ENCODE data around the gene MAP4K2. TPM values are rescaled to one million over a fixed set of nuclear protein-coding genes. Genes with fewer than 3 reads are reported as not detected.
A peak's percentile ranks its signal among the peaks of the same experiment; 100 is the strongest.

Gene MAP4K2
- total RNA-seq, 1 donor: 10.8 TPM

GRCh38 chr11:64809781-64810241 lies 6.8 kb upstream of the MAP4K2 start:
- no peak for TF ChIP-seq CTCF (IDR thresholded peaks at IDR 0.05; ENCODE audit: insufficient read depth, low read depth, low read length)
- H3K4me3 ChIP-seq (ENCODE audit: low read depth, low read length): peak overlapping the region; percentile 92
- DNase-seq (ENCODE audit: low read depth): no peak

- no peak for TF ChIP-seq CTCF (IDR thresholded peaks at IDR 0.05; ENCODE audit: insufficient read depth, low read depth, low read length)
- no peak for DNase-seq (ENCODE audit: low read depth)
- H3K4me3 ChIP-seq (ENCODE audit: low read depth, low read length): no peak overlapping the region
Observed at GRCh38 chr11:64805481-64805880, 2.5 kb upstream of the MAP4K2 start.

- no peak for DNase-seq (ENCODE audit: low read depth)
Observed at GRCh38 chr11:64804346-64805210, 1.6 kb upstream of the MAP4K2 start.

GRCh38 chr11:64803846-64804345 lies 882 bp upstream of the MAP4K2 start:
- TF ChIP-seq CTCF (IDR thresholded peaks at IDR 0.05; ENCODE audit: insufficient read depth, low read depth, low read length): no peak
- peak overlapping the region; percentile 76 for H3K4me3 ChIP-seq (ENCODE audit: low read depth, low read length)
- DNase-seq (ENCODE audit: low read depth): no peak

More at GRCh38 chr11:64804346-64805210, 1.6 kb upstream of the MAP4K2 start:
- no peak overlapping the region for H3K4me3 ChIP-seq (ENCODE audit: low read depth, low read length)
- no peak for TF ChIP-seq CTCF (IDR thresholded peaks at IDR 0.05; ENCODE audit: insufficient read depth, low read depth, low read length)

- TF ChIP-seq CTCF (IDR thresholded peaks at IDR 0.05; ENCODE audit: insufficient read depth, low read depth, low read length): no peak
- no peak for DNase-seq (ENCODE audit: low read depth)
- peak overlapping the region; percentile 64 for H3K4me3 ChIP-seq (ENCODE audit: low read depth, low read length)
Observed at GRCh38 chr11:64802370-64803157, 450 bp downstream of the MAP4K2 start.

GRCh38 chr11:64801561-64802369 lies 1.2 kb downstream of the MAP4K2 start:
- DNase-seq (ENCODE audit: low read depth): no peak
- no peak for TF ChIP-seq CTCF (IDR thresholded peaks at IDR 0.05; ENCODE audit: insufficient read depth, low read depth, low read length)
- H3K4me3 ChIP-seq (ENCODE audit: low read depth, low read length): peak overlapping the region; percentile 64
